AG09319 (cell line): ENCODE measurements around the gene PPP2R2B.

Experiments
- DNase-seq: peaks from one replicate; pipeline ENCODE4 v3.0.0-alpha.2; 2010; ENCODE audit warnings: low read depth; ENCODE audit errors: extremely low read depth
- CTCF ChIP-seq: IDR thresholded peaks from 2 replicates; pipeline ENCODE4 v1.5.1; 2011; ENCODE audit warnings: low read depth, mild to moderate bottlenecking, inconsistent platforms, low read length, moderate library complexity

The PPP2R2B gene

GRCh38 chr5:146849694-146850303 is 28.8 kb downstream of the PPP2R2B start:
- no peak for DNase-seq
- TF ChIP-seq CTCF, result no peak

- DNase-seq, result no peak
- TF ChIP-seq CTCF, result no peak
Measured at GRCh38 chr5:146848133-146848532, 30.4 kb downstream of the PPP2R2B start.

GRCh38 chr5:146840016-146840415 is 38.5 kb downstream of the PPP2R2B start:
- TF ChIP-seq CTCF, result no peak
- DNase-seq, result no peak

GRCh38 chr5:146836226-146836842 is 42.2 kb downstream of the PPP2R2B start:
- no peak for TF ChIP-seq CTCF
- DNase-seq, result no peak

GRCh38 chr5:146832985-146833732 is 45.4 kb downstream of the PPP2R2B start:
- no peak for DNase-seq
- no peak for TF ChIP-seq CTCF

- DNase-seq, result no peak
- no peak for TF ChIP-seq CTCF
Measured at GRCh38 chr5:146828385-146828784, 50.2 kb downstream of the PPP2R2B start.

- TF ChIP-seq CTCF, result no peak
Measured at GRCh38 chr5:146827901-146828300, 50.7 kb downstream of the PPP2R2B start.

More at GRCh38 chr5:146827901-146828300, 50.7 kb downstream of the PPP2R2B start:
- no peak for DNase-seq
